NB4 (cell line): ENCODE measurements around the gene ZNF296.
"Not testable (repeated sequence)": the region's sequence is repeated elsewhere in the genome, so short reads cannot be mapped to it uniquely, and the experiment has no call there.

ENCODE experiments used
- POLR2A ChIP-seq: IDR thresholded peaks from 2 replicates; pipeline ENCODE4 v1.6.1; 2011; ENCODE audit warnings: mild to moderate bottlenecking; ENCODE audit not compliant: insufficient read length; ENCODE audit errors: extremely low read depth
- TF ChIP-seq, protein P1 (sequence below): IDR thresholded peaks from one replicate; pipeline ENCODE4 v1.5.1; 2012; ENCODE audit warnings: low read depth, low read length
- TF ChIP-seq, protein P2 (sequence below): IDR thresholded peaks from 2 replicates; pipeline ENCODE4 v1.6.1; 2011; ENCODE audit warnings: low read depth, low read length

DNA sequence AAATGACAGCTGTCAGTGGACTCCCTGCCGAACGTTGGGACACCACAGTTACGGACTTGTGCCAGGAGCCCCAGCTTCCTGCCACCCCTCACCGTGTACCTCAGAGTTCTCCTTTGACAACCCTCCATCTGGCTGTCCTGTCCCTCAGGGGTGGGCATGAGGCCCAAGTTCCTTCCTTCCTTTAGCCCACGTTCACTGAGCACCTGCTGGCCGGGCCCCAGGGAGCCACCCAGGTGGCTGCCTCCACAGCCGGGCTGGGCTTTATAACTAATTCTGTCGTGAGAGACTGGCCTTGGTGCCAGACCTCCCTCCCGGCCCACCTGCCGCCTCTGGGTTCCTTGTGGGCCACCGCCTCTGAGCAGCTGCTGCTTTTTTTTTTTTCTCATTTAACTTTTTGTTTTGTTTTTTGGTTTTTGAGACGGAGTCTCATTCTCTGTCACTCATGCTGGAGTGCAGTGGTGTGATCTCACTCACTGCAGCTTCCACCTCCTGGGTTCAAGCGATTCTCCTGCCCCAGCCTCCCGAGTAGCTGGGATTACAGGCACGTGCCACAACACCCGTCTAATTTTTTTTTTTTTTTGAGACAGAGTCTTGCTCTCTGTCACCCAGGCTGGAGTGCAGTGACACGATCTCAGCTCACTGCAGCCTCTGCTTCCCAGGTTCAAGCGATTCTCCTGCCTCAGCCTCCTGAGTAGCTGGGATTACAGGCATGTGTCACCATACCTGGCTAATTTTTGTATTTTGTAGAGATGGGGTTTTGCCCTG lies 42.5 kb upstream of the ZNF296 start:
- TF ChIP-seq, protein P1, sequence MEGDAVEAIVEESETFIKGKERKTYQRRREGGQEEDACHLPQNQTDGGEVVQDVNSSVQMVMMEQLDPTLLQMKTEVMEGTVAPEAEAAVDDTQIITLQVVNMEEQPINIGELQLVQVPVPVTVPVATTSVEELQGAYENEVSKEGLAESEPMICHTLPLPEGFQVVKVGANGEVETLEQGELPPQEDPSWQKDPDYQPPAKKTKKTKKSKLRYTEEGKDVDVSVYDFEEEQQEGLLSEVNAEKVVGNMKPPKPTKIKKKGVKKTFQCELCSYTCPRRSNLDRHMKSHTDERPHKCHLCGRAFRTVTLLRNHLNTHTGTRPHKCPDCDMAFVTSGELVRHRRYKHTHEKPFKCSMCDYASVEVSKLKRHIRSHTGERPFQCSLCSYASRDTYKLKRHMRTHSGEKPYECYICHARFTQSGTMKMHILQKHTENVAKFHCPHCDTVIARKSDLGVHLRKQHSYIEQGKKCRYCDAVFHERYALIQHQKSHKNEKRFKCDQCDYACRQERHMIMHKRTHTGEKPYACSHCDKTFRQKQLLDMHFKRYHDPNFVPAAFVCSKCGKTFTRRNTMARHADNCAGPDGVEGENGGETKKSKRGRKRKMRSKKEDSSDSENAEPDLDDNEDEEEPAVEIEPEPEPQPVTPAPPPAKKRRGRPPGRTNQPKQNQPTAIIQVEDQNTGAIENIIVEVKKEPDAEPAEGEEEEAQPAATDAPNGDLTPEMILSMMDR = not testable (repeated sequence)
- not testable (repeated sequence) for TF ChIP-seq POLR2A
- TF ChIP-seq, protein P2, sequence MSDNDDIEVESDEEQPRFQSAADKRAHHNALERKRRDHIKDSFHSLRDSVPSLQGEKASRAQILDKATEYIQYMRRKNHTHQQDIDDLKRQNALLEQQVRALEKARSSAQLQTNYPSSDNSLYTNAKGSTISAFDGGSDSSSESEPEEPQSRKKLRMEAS = not testable (repeated sequence)
